Measurements from ENCODE around the gene PRAMEF33.
"Not testable (repeated sequence)": the region's sequence is repeated elsewhere in the genome, so short reads cannot be mapped to it uniquely, and the experiment has no call there.

GRCh38 chr1:13347034-13347433, 43.7 kb downstream of the PRAMEF33 start, which contains the start of gene PRAMEF14:
- not testable (repeated sequence) for TF ChIP-seq CTCF (IDR thresholded peaks at IDR 0.05; ENCODE audit: low read depth, low read length, poor library complexity, severe bottlenecking); EZH2phosphoT487 (IDR thresholded peaks at IDR 0.05; ENCODE audit: borderline replicate concordance, low read length)
